IMR-90 (cell line): ENCODE results near the gene FSD1L. TPM values are rescaled to one million over a fixed set of nuclear protein-coding genes. Genes with fewer than 3 reads are reported as not detected.

ENCODE experiments used
- ATAC-seq: fragments of 200-7000 bp; cut with Tn5 transposase; 2 replicates; pipeline ENCODE4 v1.9.1; 2020; ENCODE audit warnings: low read depth, mild to moderate bottlenecking, moderate library complexity
- BruUV-seq: library from RNA; stranded (reverse); fragments of 400-500 nt; replicated peaks from 2 replicates; lab custom pipeline; 2021; lab: Mats Ljungman, UMichigan
- CTCF ChIA-PET: fragments of 300-600 bp; formaldehyde crosslinking; extraction: SDS; loops from one replicate; lab custom pipeline; 2021; ENCODE audit warnings: antibody characterized with exemption; lab: Yijun Ruan, JAX
- POLR2A ChIA-PET: fragments of 300-600 bp; sonication (Branson Sonifier 250); formaldehyde crosslinking; loops from one replicate; lab custom pipeline; 2022; ENCODE audit warnings: antibody characterized with exemption; ENCODE audit not compliant: unreplicated experiment; lab: Charles Lee
- DNase-seq: peaks from one replicate; pipeline ENCODE4 v3.0.0; 2013
- H2AFZ ChIP-seq: replicated peaks from 2 replicates; pipeline ENCODE3; 2013; ENCODE audit warnings: low read length, mild to moderate bottlenecking; ENCODE audit not compliant: poor library complexity
- H2AK5ac ChIP-seq: 2 replicates; pipeline ENCODE4 v1.6.1; 2013; ENCODE audit warnings: low read depth, low read length, inconsistent platforms
- H2AK9ac ChIP-seq: replicated peaks from 2 replicates; pipeline ENCODE3; 2013; ENCODE audit warnings: mild to moderate bottlenecking, low read depth, low read length, moderate library complexity; ENCODE audit not compliant: poor library complexity
- H2BK120ac ChIP-seq: 2 replicates; pipeline ENCODE4 v1.6.1; 2013; ENCODE audit warnings: low read depth, low read length, inconsistent platforms
- H2BK15ac ChIP-seq: 3 replicates; pipeline ENCODE4 v1.6.1; 2013; ENCODE audit warnings: low read depth, low read length, inconsistent platforms
- H2BK20ac ChIP-seq: 2 replicates; pipeline ENCODE4 v1.6.1; 2013; ENCODE audit warnings: low read depth, mild to moderate bottlenecking, inconsistent platforms, low read length, moderate library complexity
- H2BK5ac ChIP-seq: 2 replicates; pipeline ENCODE4 v1.6.1; 2013; ENCODE audit warnings: mild to moderate bottlenecking, low read depth, low read length, inconsistent platforms; ENCODE audit not compliant: poor library complexity, severe bottlenecking
- H3K14ac ChIP-seq: replicated peaks from 2 replicates; pipeline ENCODE4 v1.6.1; 2013; ENCODE audit warnings: low read depth, low read length, inconsistent platforms
- H3K18ac ChIP-seq: 2 replicates; pipeline ENCODE4 v1.6.1; 2013; ENCODE audit warnings: low read depth, low read length, control low read depth
- H3K23ac ChIP-seq: 2 replicates; pipeline ENCODE4 v1.6.1; 2013; ENCODE audit warnings: low read depth, low read length, inconsistent platforms
- H3K27ac ChIP-seq: 2 replicates; pipeline ENCODE4 v1.5.1; 2013; ENCODE audit warnings: mild to moderate bottlenecking, control low read depth, low read length; ENCODE audit not compliant: insufficient read depth
- H3K27me3 ChIP-seq: 2 replicates; pipeline ENCODE4 v1.6.1; 2013; ENCODE audit warnings: low read length; ENCODE audit not compliant: control insufficient read depth, insufficient read depth
- H3K36me3 ChIP-seq: 2 replicates; pipeline ENCODE4 v1.6.1; 2013; ENCODE audit warnings: low read length, mixed read lengths; ENCODE audit not compliant: control insufficient read depth, insufficient read depth
- H3K4ac ChIP-seq: 2 replicates; pipeline ENCODE4 v1.6.1; 2013; ENCODE audit warnings: low read depth, low read length, inconsistent platforms
- H3K4me1 ChIP-seq: 2 replicates; pipeline ENCODE4 v1.6.1; 2013; ENCODE audit warnings: low read length, mixed read lengths; ENCODE audit not compliant: control insufficient read depth, insufficient read depth
- H3K4me2 ChIP-seq: 2 replicates; pipeline ENCODE4 v1.6.1; 2013; ENCODE audit warnings: low read depth, mild to moderate bottlenecking, control low read depth, low read length, moderate library complexity
- H3K4me3 ChIP-seq: 2 replicates; pipeline ENCODE4 v1.5.1; 2013; ENCODE audit warnings: low read depth, mild to moderate bottlenecking, control low read depth, low read length, moderate library complexity; ENCODE audit not compliant: insufficient read depth
- H3K56ac ChIP-seq: 2 replicates; pipeline ENCODE4 v1.6.1; 2013; ENCODE audit warnings: low read length, inconsistent platforms; ENCODE audit not compliant: insufficient read depth; ENCODE audit errors: extremely low read depth
- H3K79me1 ChIP-seq, 2 experiments: 2 replicates each; pipeline ENCODE4 v1.6.1; 2013; ENCODE audit warnings: low read length in 2 of 2, inconsistent platforms in 1 of 2, low read depth in 1 of 2
- H3K9ac ChIP-seq: 2 replicates; pipeline ENCODE4 v1.6.1; 2013; ENCODE audit warnings: low read depth, low read length, control low read depth
- H3K9me1 ChIP-seq: 2 replicates; pipeline ENCODE4 v1.6.1; 2013; ENCODE audit warnings: low read length, inconsistent platforms; ENCODE audit not compliant: insufficient read depth
- H3K9me3 ChIP-seq: 2 replicates; pipeline ENCODE4 v1.6.1; 2013; ENCODE audit warnings: low read length; ENCODE audit not compliant: control insufficient read depth, insufficient read depth
- H4K20me1 ChIP-seq: 2 replicates; pipeline ENCODE4 v1.6.1; 2013; ENCODE audit warnings: low read length, inconsistent platforms; ENCODE audit not compliant: insufficient read depth
- H4K5ac ChIP-seq: 2 replicates; pipeline ENCODE4 v1.6.1; 2013; ENCODE audit warnings: mild to moderate bottlenecking, low read depth, low read length, control low read depth
- H4K8ac ChIP-seq, 2 experiments: 2 replicates each; pipeline ENCODE4 v1.6.1; 2013; ENCODE audit warnings: low read depth in 2 of 2, low read length in 2 of 2, control low read depth in 1 of 2, inconsistent platforms in 1 of 2
- H4K91ac ChIP-seq: 2 replicates; pipeline ENCODE4 v1.6.1; 2013; ENCODE audit warnings: low read depth, low read length, inconsistent platforms; ENCODE audit not compliant: insufficient read depth
- BHLHE40 ChIP-seq: fragments of 150-350 bp; IDR thresholded peaks from 2 replicates; pipeline ENCODE4 v1.6.1; 2016; ENCODE audit warnings: mild to moderate bottlenecking, low read depth, low read length
- CEBPB ChIP-seq: IDR thresholded peaks from 2 replicates; pipeline ENCODE4 v1.6.1; 2012; ENCODE audit warnings: low read depth, low read length, improper control_type of control experiment
- CHD1 ChIP-seq: IDR thresholded peaks from 2 replicates; pipeline ENCODE4 v1.6.1; 2012; ENCODE audit warnings: low read depth, low read length, improper control_type of control experiment
- CTCF ChIP-seq: conservative IDR thresholded peaks from 2 replicates; pipeline ENCODE4 v1.5.1; 2012; ENCODE audit warnings: mild to moderate bottlenecking, low read depth, low read length, improper control_type of control experiment
- ELK1 ChIP-seq: fragments of 150-350 bp; IDR thresholded peaks from 2 replicates; pipeline ENCODE4 v1.6.1; 2016; ENCODE audit warnings: low read depth, mild to moderate bottlenecking, low read length, moderate library complexity, borderline replicate concordance
- FOS ChIP-seq: fragments of 150-350 bp; IDR thresholded peaks from 2 replicates; pipeline ENCODE4 v1.6.1; 2016; ENCODE audit warnings: low read depth, low read length
- MAFK ChIP-seq: IDR thresholded peaks from 2 replicates; pipeline ENCODE4 v1.6.1; 2012; ENCODE audit warnings: low read depth, low read length, improper control_type of control experiment
- MAZ ChIP-seq: IDR thresholded peaks from 2 replicates; pipeline ENCODE4 v1.6.1; 2012; ENCODE audit warnings: low read depth, mild to moderate bottlenecking, low read length, improper control_type of control experiment, moderate library complexity, borderline replicate concordance
- MXI1 ChIP-seq: IDR thresholded peaks from 2 replicates; pipeline ENCODE4 v1.6.1; 2012; ENCODE audit warnings: low read depth, mild to moderate bottlenecking, low read length, moderate library complexity, borderline replicate concordance
- NFE2L2 ChIP-seq: fragments of 150-350 bp; IDR thresholded peaks from 2 replicates; pipeline ENCODE4 v1.6.1; 2016; ENCODE audit warnings: low read depth, mild to moderate bottlenecking, low read length
- POLR2A ChIP-seq: IDR thresholded peaks from 2 replicates; pipeline ENCODE4 v1.6.1; 2012; ENCODE audit warnings: mild to moderate bottlenecking, low read depth, low read length
- RAD21 ChIP-seq: IDR thresholded peaks from 2 replicates; pipeline ENCODE4 v1.6.1; 2012; ENCODE audit warnings: low read length, improper control_type of control experiment
- RCOR1 ChIP-seq: IDR thresholded peaks from 2 replicates; pipeline ENCODE4 v1.6.1; 2012; ENCODE audit warnings: mild to moderate bottlenecking, low read length, improper control_type of control experiment; ENCODE audit not compliant: insufficient replicate concordance
- RFX5 ChIP-seq: IDR thresholded peaks from 2 replicates; pipeline ENCODE4 v1.8.0; 2012; ENCODE audit warnings: low read depth, mild to moderate bottlenecking, low read length, moderate library complexity
- SMC3 ChIP-seq: fragments of 150-350 bp; IDR thresholded peaks from 2 replicates; pipeline ENCODE4 v1.6.1; 2016; ENCODE audit warnings: low read depth, mild to moderate bottlenecking, antibody characterized with exemption, low read length, moderate library complexity
- USF2 ChIP-seq: fragments of 150-350 bp; IDR thresholded peaks from 2 replicates; pipeline ENCODE4 v1.6.1; 2017; ENCODE audit warnings: mild to moderate bottlenecking, antibody characterized with exemption, low read length, low read depth
- dilution Hi-C: fragments of 300-500 bp; cut with HindIII; formaldehyde crosslinking; loops from one replicate; pipeline ENCODE4 v1.14.3; 2018; ENCODE audit warnings: low sequenced_read_pairs; ENCODE audit not compliant: unreplicated experiment
- in situ Hi-C: fragments of 300-500 bp; cut with MboI; formaldehyde crosslinking; loops from 3 replicates; pipeline ENCODE4 v1.14.3; 2019; ENCODE audit warnings: low sequenced_read_pairs, inconsistent platforms, mixed read lengths
- intact Hi-C: fragments of 100-400 bp; cut with micrococcal nuclease; formaldehyde crosslinking; loops from 2 replicates; pipeline ENCODE4 v1.10.0; 2022
- polyA plus RNA-seq, 3 experiments: library from polyadenylated mRNA; depleted of rRNA; stranded (reverse); fragments of >200 nt; gene quantifications; 2 replicates each; pipeline ENCODE4 v1.2.3, GENCODE V29; 2012; ENCODE audit warnings: low replicate concordance in 1 of 3
- total RNA-seq: library from RNA; depleted of rRNA; stranded (reverse); fragments of >200 nt; gene quantifications from 2 replicates; pipeline ENCODE4 v1.2.3, GENCODE V29; 2012

Gene FSD1L
- total and polyA plus RNA-seq, 2 of the 4 experiments (the other 2 are of a cell fraction) = 1.4 to 2.9 TPM

GRCh38 chr9:105511446-105511845 lies 63.6 kb downstream of the FSD1L start:
- DNase-seq (no peak), ATAC-seq (no peak)
- H3K56ac ChIP-seq = no peak overlapping the region
- intact Hi-C loops (no loop called here), in situ Hi-C loops (no loop called here), dilution Hi-C loops (no loop called here)
- no peak overlapping the region for H2BK120ac ChIP-seq
- peaks cover 12% of the 10 kb centered on the region; the same call in 1 of the 2 replicates for H3K36me3 ChIP-seq
- no peak overlapping the region for H3K4ac ChIP-seq
- no peaks in the 10 kb centered on the region for H3K27me3 ChIP-seq
- no peak for TF ChIP-seq CTCF
- TF ChIP-seq BHLHE40 = no peak
- no peak for TF ChIP-seq MAZ
- no peak for TF ChIP-seq RCOR1
- TF ChIP-seq RAD21 = no peak
- TF ChIP-seq USF2 = no peak
- TF ChIP-seq RFX5 = no peak
- TF ChIP-seq POLR2A = no peak
- no peak for TF ChIP-seq CHD1
- TF ChIP-seq NFE2L2 = no peak
- no peak for TF ChIP-seq MAFK
- no peak for TF ChIP-seq SMC3
- no peak for TF ChIP-seq FOS
- no peak for TF ChIP-seq ELK1
- TF ChIP-seq MXI1 = no peak
- TF ChIP-seq CEBPB = no peak
- H2AK9ac ChIP-seq = no peak overlapping the region
- no peak overlapping the region for H2AFZ ChIP-seq
- no peaks in the 10 kb centered on the region for H3K9me3 ChIP-seq
- H3K18ac ChIP-seq = no peak overlapping the region
- no peak overlapping the region for H3K23ac ChIP-seq
- H2BK15ac ChIP-seq = no peak overlapping the region
- H3K4me3 ChIP-seq = no peak overlapping the region
- no peak overlapping the region for H3K14ac ChIP-seq
- no peak overlapping the region for H2AK5ac ChIP-seq
- POLR2A ChIA-PET = no interaction called here
- H4K91ac ChIP-seq = no peak overlapping the region
- H3K4me2 ChIP-seq = no peak overlapping the region
- H3K9me1 ChIP-seq = no peaks in the 10 kb centered on the region
- H2BK5ac ChIP-seq = no peak overlapping the region
- no peaks in the 10 kb centered on the region for H3K4me1 ChIP-seq
- peaks cover 0 to 3% of the 10 kb centered on the region in 2 experiments; a peak in 2 of 4 replicates for H3K79me1 ChIP-seq
- H2BK20ac ChIP-seq = no peak overlapping the region
- no peak overlapping the region for H3K27ac ChIP-seq
- no peak overlapping the region for H4K8ac ChIP-seq
- H4K5ac ChIP-seq = no peak overlapping the region
- no peak overlapping the region for H3K9ac ChIP-seq
- CTCF ChIA-PET = no interaction called here
- no TSS peak for BruUV-seq
- no peaks in the 10 kb centered on the region for H4K20me1 ChIP-seq
